Measurements from ENCODE around the gene ILRUN.
"Not testable (repeated sequence)": the region's sequence is repeated elsewhere in the genome, so short reads cannot be mapped to it uniquely, and the experiment has no call there.

The ILRUN gene

DNA sequence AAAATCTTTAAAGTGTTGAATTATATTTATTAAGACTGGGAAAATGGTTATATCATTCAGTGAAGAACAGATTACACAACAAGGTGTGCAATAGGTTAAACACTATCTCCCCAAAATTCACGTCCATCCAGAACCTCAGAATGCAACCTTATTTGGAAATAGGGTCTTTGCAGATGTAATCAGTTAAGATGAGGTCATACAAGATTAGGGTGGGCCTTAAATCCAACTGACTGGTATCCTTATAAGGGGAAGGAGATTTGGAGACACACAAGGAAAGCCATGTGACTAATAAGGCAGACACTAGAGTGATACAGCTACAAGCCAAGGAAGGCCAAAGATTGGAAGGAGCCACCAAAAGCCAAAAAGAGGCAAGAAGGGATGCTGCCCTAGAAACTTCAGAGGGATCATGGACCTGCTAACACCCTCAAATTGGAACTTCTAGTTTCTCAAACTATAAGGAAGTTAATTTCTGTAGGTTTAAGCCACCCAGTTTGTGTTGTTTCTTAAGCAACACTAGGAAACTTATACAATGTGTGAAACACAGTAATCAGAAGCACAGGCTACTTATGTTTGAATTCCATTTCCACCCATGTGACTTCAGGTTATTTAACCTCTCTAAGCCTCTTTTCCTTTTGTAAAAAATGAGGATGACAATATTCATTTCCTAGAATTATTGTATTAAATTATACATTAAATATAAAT, 16.9 kb downstream of the ILRUN start:
- DNase-seq: no peak
- Histone ChIP-seq H3K36me3 (replicated peaks) (no peaks in the 10 kb centered on the region), H3K27ac (no peak overlapping the region), H3K27me3 (replicated peaks) (no peaks in the 10 kb centered on the region), H3K4me3 (ENCODE audit: low read depth, low read length) (no peak overlapping the region)
- in situ Hi-C loops (cut with HindIII; ENCODE audit: low pct_ligation_motif_present, low sequenced_read_pairs): no loop called here
- TF ChIP-seq CTCF (IDR thresholded peaks at IDR 0.05; ENCODE audit: low read depth, low read length, missing control alignments): no peak

- H3K4me3 ChIP-seq (ENCODE audit: low read depth, low read length): no peak overlapping the region
- TF ChIP-seq CTCF (IDR thresholded peaks at IDR 0.05; ENCODE audit: low read depth, low read length, missing control alignments): no peak
- H3K27me3 ChIP-seq (replicated peaks): no peaks in the 10 kb centered on the region
- in situ Hi-C loops (cut with HindIII; ENCODE audit: low pct_ligation_motif_present, low sequenced_read_pairs): no loop called here
- H3K36me3 ChIP-seq (replicated peaks): no peaks in the 10 kb centered on the region
- DNase-seq: no peak
- no peak overlapping the region for H3K27ac ChIP-seq
Observed at GRCh38 chr6:34676140-34676539, 20.4 kb downstream of the ILRUN start.

DNA sequence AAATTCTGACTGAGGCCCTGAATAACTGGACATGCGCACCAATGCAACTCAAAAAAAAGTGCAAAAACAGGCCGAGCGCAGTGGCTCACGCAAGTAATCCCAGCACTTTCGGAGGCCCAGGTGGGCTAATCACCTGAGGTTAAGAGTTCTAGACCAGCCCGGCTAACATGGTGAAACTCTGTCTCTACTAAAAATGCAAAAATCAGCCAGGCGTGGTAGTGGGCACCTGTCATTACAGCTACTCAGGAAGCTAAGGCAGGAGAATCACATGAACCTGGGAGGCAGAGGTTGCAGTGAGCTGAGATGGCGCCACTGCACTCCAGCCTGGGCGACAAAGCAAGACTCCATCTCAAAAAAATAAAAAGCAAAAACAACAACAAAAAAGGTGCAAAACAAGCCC, 21.6 kb downstream of the ILRUN start:
- in situ Hi-C loops (cut with HindIII; ENCODE audit: low pct_ligation_motif_present, low sequenced_read_pairs); H3K27me3 ChIP-seq (replicated peaks); DNase-seq; H3K36me3 ChIP-seq (replicated peaks); H3K27ac ChIP-seq; H3K4me3 ChIP-seq (ENCODE audit: low read depth, low read length): not testable (repeated sequence)

DNA sequence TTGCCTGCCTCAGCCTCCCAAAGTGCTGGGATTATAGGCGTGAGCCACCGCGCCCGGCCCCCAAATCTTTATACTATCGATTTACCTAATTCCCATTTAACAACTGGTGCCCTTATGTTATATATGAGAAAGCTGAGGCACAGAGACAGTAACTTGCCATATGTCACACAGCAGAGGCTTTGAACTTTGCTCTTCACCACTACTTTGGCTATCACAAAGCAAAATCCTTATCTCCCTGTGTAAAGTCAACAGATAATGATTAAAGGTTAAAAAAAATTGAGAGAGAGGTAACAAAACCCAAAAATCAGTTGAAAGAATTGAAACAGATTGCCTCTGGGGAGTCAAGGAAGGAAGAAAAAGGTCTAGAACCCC, 22.3 kb downstream of the ILRUN start:
- in situ Hi-C loops (cut with HindIII; ENCODE audit: low pct_ligation_motif_present, low sequenced_read_pairs): no loop called here
- no peak overlapping the region for H3K27ac ChIP-seq
- no peaks in the 10 kb centered on the region for H3K27me3 ChIP-seq (replicated peaks)
- no peak for DNase-seq
- H3K36me3 ChIP-seq (replicated peaks): no peaks in the 10 kb centered on the region
- no peak for TF ChIP-seq CTCF (IDR thresholded peaks at IDR 0.05; ENCODE audit: low read depth, low read length, missing control alignments)
- no peak overlapping the region for H3K4me3 ChIP-seq (ENCODE audit: low read depth, low read length)

DNA sequence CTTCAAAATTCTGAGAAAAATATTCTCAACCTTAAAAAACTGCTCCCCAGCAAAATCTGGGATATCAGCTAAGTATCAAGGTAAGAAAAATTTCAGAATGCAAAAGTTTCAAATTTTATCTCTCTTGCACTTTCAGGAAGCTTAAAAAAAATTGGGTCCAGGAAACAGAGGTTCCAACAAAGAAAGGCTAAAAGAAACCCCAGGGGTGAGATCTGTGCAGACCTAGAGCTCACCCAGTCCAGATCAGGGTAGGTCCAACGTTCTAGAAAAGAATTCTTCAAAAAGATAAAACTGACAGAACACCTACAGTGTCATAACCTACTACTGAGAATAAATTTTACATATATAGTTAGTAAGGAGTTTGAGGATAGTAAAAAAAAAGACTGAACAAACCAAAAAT, 23.5 kb downstream of the ILRUN start:
- H3K4me3 ChIP-seq (ENCODE audit: low read depth, low read length): no peak overlapping the region
- no peaks in the 10 kb centered on the region for H3K27me3 ChIP-seq (replicated peaks)
- in situ Hi-C loops (cut with HindIII; ENCODE audit: low pct_ligation_motif_present, low sequenced_read_pairs): no loop called here
- no peaks in the 10 kb centered on the region for H3K36me3 ChIP-seq (replicated peaks)
- TF ChIP-seq CTCF (IDR thresholded peaks at IDR 0.05; ENCODE audit: low read depth, low read length, missing control alignments): no peak
- H3K27ac ChIP-seq: no peak overlapping the region
- DNase-seq: no peak

DNA sequence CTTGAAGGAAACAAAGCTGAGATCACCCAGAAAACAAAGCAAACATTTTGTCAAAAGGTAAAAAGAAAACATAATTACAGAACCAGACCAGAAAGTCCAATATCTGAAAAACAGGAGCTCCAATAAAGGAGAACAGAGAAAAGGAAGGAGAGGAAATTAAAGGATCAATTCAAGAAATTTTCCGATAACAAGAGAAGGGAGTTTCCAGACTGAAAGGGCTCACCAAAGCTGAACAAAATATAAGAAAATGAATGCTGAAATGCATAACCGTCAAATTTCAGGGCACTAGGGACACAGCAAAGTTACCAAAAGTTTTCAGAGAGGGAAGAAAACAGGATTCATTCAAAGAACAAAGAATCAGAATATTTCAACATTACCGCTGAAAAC, 23.9 kb downstream of the ILRUN start:
- DNase-seq: no peak
- in situ Hi-C loops (cut with HindIII; ENCODE audit: low pct_ligation_motif_present, low sequenced_read_pairs): no loop called here
- Histone ChIP-seq H3K36me3 (replicated peaks) (no peaks in the 10 kb centered on the region), H3K27ac (no peak overlapping the region), H3K27me3 (replicated peaks) (no peaks in the 10 kb centered on the region), H3K4me3 (ENCODE audit: low read depth, low read length) (no peak overlapping the region)
- no peak for TF ChIP-seq CTCF (IDR thresholded peaks at IDR 0.05; ENCODE audit: low read depth, low read length, missing control alignments)

All from brain microvascular endothelial cell (primary cell).